ENCODE measurements around the gene CEP112. TPM values are rescaled to one million over a fixed set of nuclear protein-coding genes. Genes with fewer than 3 reads are reported as not detected.

CEP112 gene
- total and polyA plus RNA-seq, 2 of the 4 experiments (the other 2 are of a cell fraction), result 2.5 to 5.6 TPM

- no peaks in the 10 kb centered on the region for H3K9me1 ChIP-seq (ENCODE audit: insufficient read depth, low read length)
- DNase-seq (no peak), ATAC-seq (ENCODE audit: low read depth) (no peak)
- no peak overlapping the region for H2BK15ac ChIP-seq (ENCODE audit: low read depth, low read length)
- no peaks in the 10 kb centered on the region for H3K4me1 ChIP-seq (ENCODE audit: control insufficient read depth, insufficient read depth, low read length)
- H3K79me1 ChIP-seq (ENCODE audit: low read depth in 1 of 2, low read length in 2 of 2), result no peaks in the 10 kb centered on the region
- no peak overlapping the region for H3K23ac ChIP-seq (ENCODE audit: low read depth, low read length)
- H2BK120ac ChIP-seq (ENCODE audit: low read depth, low read length), result no peak overlapping the region
- TF ChIP-seq MAZ (IDR thresholded peaks at IDR 0.05; ENCODE audit: borderline replicate concordance, low read depth, low read length), result no peak
- no peak for TF ChIP-seq POLR2A (IDR thresholded peaks at IDR 0.05; ENCODE audit: low read depth, low read length)
- TF ChIP-seq RFX5 (IDR thresholded peaks at IDR 0.05; ENCODE audit: low read depth, low read length), result no peak
- TF ChIP-seq BHLHE40 (IDR thresholded peaks at IDR 0.05; ENCODE audit: low read depth, low read length), result no peak
- TF ChIP-seq CTCF (conservative IDR thresholded peaks at IDR 0.05; ENCODE audit: low read depth, low read length), result no peak
- no peak for TF ChIP-seq RCOR1 (IDR thresholded peaks at IDR 0.05; ENCODE audit: insufficient replicate concordance, low read length)
- no peak for TF ChIP-seq NFE2L2 (IDR thresholded peaks at IDR 0.05; ENCODE audit: low read depth, low read length)
- no peak for TF ChIP-seq MXI1 (IDR thresholded peaks at IDR 0.05; ENCODE audit: borderline replicate concordance, low read depth, low read length)
- TF ChIP-seq ELK1 (IDR thresholded peaks at IDR 0.05; ENCODE audit: borderline replicate concordance, low read depth, low read length), result no peak
- no peak for TF ChIP-seq SMC3 (IDR thresholded peaks at IDR 0.05; ENCODE audit: low read depth, low read length)
- no peak for TF ChIP-seq USF2 (IDR thresholded peaks at IDR 0.05; ENCODE audit: low read depth, low read length)
- no peak for TF ChIP-seq CEBPB (IDR thresholded peaks at IDR 0.05; ENCODE audit: low read depth, low read length)
- TF ChIP-seq MAFK (IDR thresholded peaks at IDR 0.05; ENCODE audit: low read depth, low read length), result no peak
- no peak for TF ChIP-seq FOS (IDR thresholded peaks at IDR 0.05; ENCODE audit: low read depth, low read length)
- no peak overlapping the region for H2AK9ac ChIP-seq (replicated peaks; ENCODE audit: low read depth, low read length, poor library complexity)
- H3K4me3 ChIP-seq (ENCODE audit: insufficient read depth, low read depth, low read length), result no peak overlapping the region
- dilution Hi-C loops (cut with HindIII; ENCODE audit: low sequenced_read_pairs, unreplicated experiment) (no loop called here), in situ Hi-C loops (cut with MboI; ENCODE audit: low sequenced_read_pairs) (no loop called here), intact Hi-C loops (cut with micrococcal nuclease) (no loop called here)
- ChIA-PET CTCF (interaction anchor here (0.6 kb wide), 1 partner anchor 20 kb away, joined by 3 read pairs; no protein-coding TSS in a partner anchor), POLR2A (ENCODE audit: unreplicated experiment) (no interaction called here)
- BruUV-seq (replicated peaks), result no TSS peak
- H3K4ac ChIP-seq (ENCODE audit: low read depth, low read length), result no peak overlapping the region
- no peak overlapping the region for H4K8ac ChIP-seq (ENCODE audit: low read depth in 2 of 2, low read length in 2 of 2)
- no peaks in the 10 kb centered on the region for H4K20me1 ChIP-seq (ENCODE audit: insufficient read depth, low read length)
- H4K5ac ChIP-seq (ENCODE audit: low read depth, low read length), result no peak overlapping the region
- H4K91ac ChIP-seq (ENCODE audit: insufficient read depth, low read depth, low read length), result no peak overlapping the region
- no peak overlapping the region for H2AK5ac ChIP-seq (ENCODE audit: low read depth, low read length)
- no peak overlapping the region for H3K56ac ChIP-seq (ENCODE audit: extremely low read depth, insufficient read depth, low read length)
- no peak overlapping the region for H3K4me2 ChIP-seq (ENCODE audit: low read depth, low read length)
- H3K9ac ChIP-seq (ENCODE audit: low read depth, low read length), result no peak overlapping the region
- no peak overlapping the region for H2BK5ac ChIP-seq (ENCODE audit: low read depth, low read length, poor library complexity, severe bottlenecking)
- H3K14ac ChIP-seq (replicated peaks; ENCODE audit: low read depth, low read length), result no peak overlapping the region
- no peaks in the 10 kb centered on the region for H3K9me3 ChIP-seq (ENCODE audit: control insufficient read depth, insufficient read depth, low read length)
- peaks cover 2% of the 10 kb centered on the region; the same call in 1 of the 2 replicates for H3K36me3 ChIP-seq (ENCODE audit: control insufficient read depth, insufficient read depth, low read length)
- WGBS, 2 experiments (ENCODE audit: extremely low coverage in 2 of 2, insufficient read length in 1 of 2), result no CpG with 5 or more reads among the region's 1 CpG
- no peak overlapping the region for H2BK20ac ChIP-seq (ENCODE audit: low read depth, low read length)
- H2AFZ ChIP-seq (replicated peaks; ENCODE audit: low read length, poor library complexity), result no peak overlapping the region
- H3K18ac ChIP-seq (ENCODE audit: low read depth, low read length), result no peak overlapping the region
- H3K27me3 ChIP-seq (ENCODE audit: control insufficient read depth, insufficient read depth, low read length), result no peaks in the 10 kb centered on the region
- no peak overlapping the region for H3K27ac ChIP-seq (ENCODE audit: insufficient read depth, low read length)
Measured at GRCh38 chr17:66063686-66064085, 128.2 kb downstream of the CEP112 start.

Measured in IMR-90 (cell line).